Panc1 (cell line): ENCODE results near the gene NCAPH2. TPM values are rescaled to one million over a fixed set of nuclear protein-coding genes. Genes with fewer than 3 reads are reported as not detected.

Source experiments
- ATAC-seq: fragments of 200-7000 bp; cut with Tn5 transposase; 2 replicates; pipeline ENCODE4 v1.9.1; 2020; ENCODE audit warnings: mild to moderate bottlenecking, moderate library complexity
- BruUV-seq: library from RNA; stranded (reverse); fragments of 400-500 nt; replicated peaks from 2 replicates; lab custom pipeline; 2021; lab: Mats Ljungman, UMichigan
- CTCF ChIA-PET: fragments of 300-600 bp; sonication (Branson Sonifier 250); formaldehyde crosslinking; loops from one replicate; lab custom pipeline; 2022; ENCODE audit warnings: antibody characterized with exemption; lab: Charles Lee
- POLR2A ChIA-PET: fragments of 300-600 bp; sonication (Branson Sonifier 250); formaldehyde crosslinking; loops from one replicate; lab custom pipeline; 2022; ENCODE audit warnings: antibody characterized with exemption; lab: Charles Lee
- DNase-seq: peaks from one replicate; pipeline ENCODE4 v3.0.0-alpha.2; 2010; ENCODE audit warnings: low read depth, low spot score
- H3K27ac ChIP-seq: 2 replicates; pipeline ENCODE4 v1.5.1; 2011; ENCODE audit warnings: mild to moderate bottlenecking, low read length, inconsistent platforms
- H3K27me3 ChIP-seq: fragments of 200-500 bp; sonication (Bioruptor generic); 2 replicates; pipeline ENCODE4 v1.6.0; 2014; ENCODE audit warnings: low read length, inconsistent platforms; ENCODE audit not compliant: control insufficient read depth, insufficient read depth
- H3K36me3 ChIP-seq: fragments of 200-500 bp; sonication (Bioruptor generic); 2 replicates; pipeline ENCODE4 v1.5.1; 2014; ENCODE audit warnings: inconsistent platforms, mild to moderate bottlenecking, low read length, moderate library complexity; ENCODE audit not compliant: control insufficient read depth, insufficient read depth
- H3K4me1 ChIP-seq: 2 replicates; pipeline ENCODE4 v1.5.1; 2011; ENCODE audit warnings: inconsistent platforms, mild to moderate bottlenecking, low read length, moderate library complexity; ENCODE audit not compliant: control insufficient read depth, insufficient read depth
- H3K4me3 ChIP-seq, 2 experiments: 2 replicates each; pipeline ENCODE4 v1.5.1; 2011 to 2012; ENCODE audit warnings: low read depth in 2 of 2, low read length in 2 of 2, mild to moderate bottlenecking in 2 of 2, inconsistent platforms in 1 of 2, moderate library complexity in 1 of 2
- H3K9me3 ChIP-seq: fragments of 200-500 bp; sonication (Bioruptor generic); 2 replicates; pipeline ENCODE4 v1.5.1; 2014; ENCODE audit warnings: low read depth, mild to moderate bottlenecking, inconsistent platforms, low read length, moderate library complexity; ENCODE audit not compliant: control insufficient read depth, insufficient read depth
- POLR2AphosphoS5 ChIP-seq: IDR thresholded peaks from 2 replicates; pipeline ENCODE4 v1.6.1; 2012; ENCODE audit warnings: mild to moderate bottlenecking, low read depth, low read length, moderate library complexity
- SIN3A ChIP-seq: IDR thresholded peaks from 2 replicates; pipeline ENCODE4 v1.6.1; 2012; ENCODE audit warnings: low read depth, mild to moderate bottlenecking, low read length, moderate library complexity, borderline replicate concordance; ENCODE audit not compliant: insufficient read depth
- TCF7L2 ChIP-seq: IDR thresholded peaks from 2 replicates; pipeline ENCODE4 v1.6.1; 2011; ENCODE audit warnings: mild to moderate bottlenecking, low read depth, low read length, inconsistent platforms
- in situ Hi-C: cut with HindIII; loops from 2 replicates; pipeline ENCODE4 v1.10.0; 2016; ENCODE audit warnings: low sequenced_read_pairs, low pct_unique_long_range_greater_than_20kb
- intact Hi-C: fragments of 100-400 bp; cut with micrococcal nuclease; formaldehyde crosslinking; loops from one replicate; pipeline ENCODE4 v1.10.0; 2022; ENCODE audit not compliant: unreplicated experiment
- total RNA-seq: library from RNA; stranded (reverse); gene quantifications from one replicate; pipeline ENCODE4 v1.2.1, GENCODE V29; 2021; ENCODE audit not compliant: unreplicated experiment
- TF ChIP-seq, protein P1 (sequence below), 2 experiments: IDR thresholded peaks; 2 replicates each; pipeline ENCODE4 v1.6.1; 2011 to 2012; ENCODE audit warnings: low read depth in 2 of 2, control low read depth in 1 of 2, low read length in 1 of 2, mild to moderate bottlenecking in 1 of 2, moderate library complexity in 1 of 2; ENCODE audit not compliant: insufficient read depth in 1 of 2
- TF ChIP-seq, protein P2 (sequence below): fragments of 450-650 bp; IDR thresholded peaks from 2 replicates; pipeline ENCODE4 v1.5.1; 2017; ENCODE audit warnings: mild to moderate bottlenecking

Gene NCAPH2
- total RNA-seq, 1 experiment from 2014 or later, result 55.6 TPM

GRCh38 chr22:50460938-50461337 is 47.1 kb upstream of the NCAPH2 start:
- ChIA-PET CTCF (no interaction called here), POLR2A (no interaction called here)
- in situ Hi-C loops (no loop called here), intact Hi-C loops (no loop called here)
- TF ChIP-seq TCF7L2, result no peak
- TF ChIP-seq, protein P1, sequence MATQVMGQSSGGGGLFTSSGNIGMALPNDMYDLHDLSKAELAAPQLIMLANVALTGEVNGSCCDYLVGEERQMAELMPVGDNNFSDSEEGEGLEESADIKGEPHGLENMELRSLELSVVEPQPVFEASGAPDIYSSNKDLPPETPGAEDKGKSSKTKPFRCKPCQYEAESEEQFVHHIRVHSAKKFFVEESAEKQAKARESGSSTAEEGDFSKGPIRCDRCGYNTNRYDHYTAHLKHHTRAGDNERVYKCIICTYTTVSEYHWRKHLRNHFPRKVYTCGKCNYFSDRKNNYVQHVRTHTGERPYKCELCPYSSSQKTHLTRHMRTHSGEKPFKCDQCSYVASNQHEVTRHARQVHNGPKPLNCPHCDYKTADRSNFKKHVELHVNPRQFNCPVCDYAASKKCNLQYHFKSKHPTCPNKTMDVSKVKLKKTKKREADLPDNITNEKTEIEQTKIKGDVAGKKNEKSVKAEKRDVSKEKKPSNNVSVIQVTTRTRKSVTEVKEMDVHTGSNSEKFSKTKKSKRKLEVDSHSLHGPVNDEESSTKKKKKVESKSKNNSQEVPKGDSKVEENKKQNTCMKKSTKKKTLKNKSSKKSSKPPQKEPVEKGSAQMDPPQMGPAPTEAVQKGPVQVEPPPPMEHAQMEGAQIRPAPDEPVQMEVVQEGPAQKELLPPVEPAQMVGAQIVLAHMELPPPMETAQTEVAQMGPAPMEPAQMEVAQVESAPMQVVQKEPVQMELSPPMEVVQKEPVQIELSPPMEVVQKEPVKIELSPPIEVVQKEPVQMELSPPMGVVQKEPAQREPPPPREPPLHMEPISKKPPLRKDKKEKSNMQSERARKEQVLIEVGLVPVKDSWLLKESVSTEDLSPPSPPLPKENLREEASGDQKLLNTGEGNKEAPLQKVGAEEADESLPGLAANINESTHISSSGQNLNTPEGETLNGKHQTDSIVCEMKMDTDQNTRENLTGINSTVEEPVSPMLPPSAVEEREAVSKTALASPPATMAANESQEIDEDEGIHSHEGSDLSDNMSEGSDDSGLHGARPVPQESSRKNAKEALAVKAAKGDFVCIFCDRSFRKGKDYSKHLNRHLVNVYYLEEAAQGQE (IDR thresholded peaks at IDR 0.05; ENCODE audit: insufficient read depth in 1 of 2, low read depth in 2 of 2, low read length in 1 of 2), result no peak
- TF ChIP-seq, protein P2, sequence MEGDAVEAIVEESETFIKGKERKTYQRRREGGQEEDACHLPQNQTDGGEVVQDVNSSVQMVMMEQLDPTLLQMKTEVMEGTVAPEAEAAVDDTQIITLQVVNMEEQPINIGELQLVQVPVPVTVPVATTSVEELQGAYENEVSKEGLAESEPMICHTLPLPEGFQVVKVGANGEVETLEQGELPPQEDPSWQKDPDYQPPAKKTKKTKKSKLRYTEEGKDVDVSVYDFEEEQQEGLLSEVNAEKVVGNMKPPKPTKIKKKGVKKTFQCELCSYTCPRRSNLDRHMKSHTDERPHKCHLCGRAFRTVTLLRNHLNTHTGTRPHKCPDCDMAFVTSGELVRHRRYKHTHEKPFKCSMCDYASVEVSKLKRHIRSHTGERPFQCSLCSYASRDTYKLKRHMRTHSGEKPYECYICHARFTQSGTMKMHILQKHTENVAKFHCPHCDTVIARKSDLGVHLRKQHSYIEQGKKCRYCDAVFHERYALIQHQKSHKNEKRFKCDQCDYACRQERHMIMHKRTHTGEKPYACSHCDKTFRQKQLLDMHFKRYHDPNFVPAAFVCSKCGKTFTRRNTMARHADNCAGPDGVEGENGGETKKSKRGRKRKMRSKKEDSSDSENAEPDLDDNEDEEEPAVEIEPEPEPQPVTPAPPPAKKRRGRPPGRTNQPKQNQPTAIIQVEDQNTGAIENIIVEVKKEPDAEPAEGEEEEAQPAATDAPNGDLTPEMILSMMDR, result no peak
- no peak for TF ChIP-seq POLR2AphosphoS5
- no peak for TF ChIP-seq SIN3A
- Histone ChIP-seq H3K4me3 (no peak overlapping the region), H3K9me3 (no peaks in the 10 kb centered on the region), H3K4me1 (no peaks in the 10 kb centered on the region), H3K27ac (no peak overlapping the region), H3K36me3 (peaks cover 5% of the 10 kb centered on the region; the same call in 1 of the 2 replicates), H3K27me3 (no peaks in the 10 kb centered on the region)
- ATAC-seq, result no peak
- BruUV-seq, result no TSS peak
- no peak for DNase-seq

GRCh38 chr22:50461536-50461935 is 46.5 kb upstream of the NCAPH2 start:
- DNase-seq (no peak), ATAC-seq (no peak)
- ChIA-PET CTCF (no interaction called here), POLR2A (no interaction called here)
- no TSS peak for BruUV-seq
- TF ChIP-seq TCF7L2 (no peak), POLR2AphosphoS5 (no peak), SIN3A (no peak)
- TF ChIP-seq, protein P1 (IDR thresholded peaks at IDR 0.05; ENCODE audit: insufficient read depth in 1 of 2, low read depth in 2 of 2, low read length in 1 of 2), result no peak
- TF ChIP-seq, protein P2, result no peak
- Histone ChIP-seq H3K9me3 (no peaks in the 10 kb centered on the region), H3K36me3 (peaks cover 5% of the 10 kb centered on the region; the same call in 1 of the 2 replicates), H3K27me3 (no peaks in the 10 kb centered on the region), H3K4me1 (no peaks in the 10 kb centered on the region), H3K27ac (no peak overlapping the region), H3K4me3 (no peak overlapping the region)
- intact Hi-C loops (no loop called here), in situ Hi-C loops (no loop called here)
